Measurements from ENCODE around the gene SETX. TPM values are rescaled to one million over a fixed set of nuclear protein-coding genes. Genes with fewer than 3 reads are reported as not detected.
A peak's percentile ranks its signal among the peaks of the same experiment; 100 is the strongest.

The SETX gene
- total RNA-seq, 2 donors from 2014 or later: 51.8 to 69.0 TPM

GRCh38 chr9:132351404-132352045 lies 3.3 kb downstream of the SETX start:
- peak overlapping the region in 1 of 2 donors; percentile 16 for H3K27ac ChIP-seq
- H3K27me3 ChIP-seq (replicated peaks; ENCODE audit: insufficient read depth): no peaks in the 10 kb centered on the region
- TF ChIP-seq POLR2AphosphoS5 (IDR thresholded peaks at IDR 0.05) (no peak), CTCF (IDR thresholded peaks at IDR 0.05) (no peak), POLR2A (IDR thresholded peaks at IDR 0.05) (no peak)
- H3K4me3 ChIP-seq: no peak overlapping the region
- 63% methylated on average over 3 of the region's 3 CpGs for WGBS
- intact Hi-C loops (cut with DNase I): no loop called here
- DNase-seq (ENCODE audit: low spot score): no peak
- no peaks in the 10 kb centered on the region for H3K9me3 ChIP-seq
- H3K36me3 ChIP-seq: no peaks in the 10 kb centered on the region
- H3K4me1 ChIP-seq (replicated peaks): peaks cover 2% of the 10 kb centered on the region

DNA sequence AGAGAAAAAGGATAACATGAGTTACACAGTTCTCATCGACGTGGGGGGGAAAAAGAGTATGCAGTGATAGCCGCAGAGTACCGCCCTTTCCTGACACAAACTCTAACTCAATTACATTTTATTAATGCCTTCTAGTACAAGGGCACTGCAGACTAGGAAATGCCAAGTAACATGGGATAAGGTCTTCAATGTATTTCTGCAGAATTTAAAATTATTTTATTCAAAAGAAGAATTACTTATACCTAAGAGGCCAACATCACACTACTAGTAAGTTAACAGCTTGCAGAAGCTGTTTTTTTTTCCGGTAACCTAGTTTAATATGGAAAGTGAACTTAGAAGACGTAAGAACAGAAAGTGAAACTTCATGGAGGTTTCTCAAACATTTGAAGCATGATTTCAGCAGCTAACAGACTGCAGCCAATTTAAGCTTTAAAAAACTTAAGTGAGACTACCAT lies 3.9 kb downstream of the SETX start:
- no peaks in the 10 kb centered on the region for H3K36me3 ChIP-seq
- H3K4me1 ChIP-seq (replicated peaks): peaks cover 2% of the 10 kb centered on the region
- H3K9me3 ChIP-seq: no peaks in the 10 kb centered on the region
- H3K27ac ChIP-seq: peak overlapping the region; percentile 16 to 24
- no peaks in the 10 kb centered on the region for H3K27me3 ChIP-seq (replicated peaks; ENCODE audit: insufficient read depth)
- 48% methylated on average over 6 of the region's 6 CpGs for WGBS
- DNase-seq (ENCODE audit: low spot score): no peak
- no peak overlapping the region for H3K4me3 ChIP-seq
- no peak for TF ChIP-seq CTCF (IDR thresholded peaks at IDR 0.05)
- TF ChIP-seq POLR2A (IDR thresholded peaks at IDR 0.05): no peak
- no peak for TF ChIP-seq POLR2AphosphoS5 (IDR thresholded peaks at IDR 0.05)
- intact Hi-C loops (cut with DNase I): no loop called here

DNA sequence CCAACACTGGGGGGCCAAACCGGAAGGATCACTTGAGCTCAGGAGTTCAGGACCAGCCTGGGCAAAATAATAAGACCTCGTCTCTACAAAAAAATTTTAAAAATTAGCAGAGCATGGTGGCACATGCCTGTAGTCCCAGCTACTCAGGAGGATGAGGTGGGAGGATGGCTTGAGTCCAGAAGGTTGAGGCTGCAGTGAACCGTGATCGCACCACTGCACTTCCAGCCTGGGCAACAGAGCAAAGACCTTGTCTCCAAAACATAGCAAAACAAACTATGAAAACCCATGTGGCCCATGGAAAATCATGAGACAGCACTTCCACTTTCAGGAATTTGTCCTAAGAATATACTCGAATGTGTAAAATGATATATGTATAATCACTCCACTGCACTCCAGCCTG lies 6.1 kb downstream of the SETX start:
- H3K27ac ChIP-seq: no peak overlapping the region
- peaks cover 8 to 11% of the 10 kb centered on the region in 2 donors for H3K36me3 ChIP-seq
- no peak for TF ChIP-seq POLR2A (IDR thresholded peaks at IDR 0.05)
- TF ChIP-seq POLR2AphosphoS5 (IDR thresholded peaks at IDR 0.05): no peak
- no peak for TF ChIP-seq CTCF (IDR thresholded peaks at IDR 0.05)
- DNase-seq (ENCODE audit: low spot score): no peak
- intact Hi-C loops (cut with DNase I): no loop called here
- H3K9me3 ChIP-seq: no peaks in the 10 kb centered on the region
- 70% methylated on average over 5 of the region's 5 CpGs for WGBS
- H3K4me3 ChIP-seq: no peak overlapping the region
- peaks cover 2% of the 10 kb centered on the region for H3K4me1 ChIP-seq (replicated peaks)
- H3K27me3 ChIP-seq (replicated peaks; ENCODE audit: insufficient read depth): no peaks in the 10 kb centered on the region

DNA sequence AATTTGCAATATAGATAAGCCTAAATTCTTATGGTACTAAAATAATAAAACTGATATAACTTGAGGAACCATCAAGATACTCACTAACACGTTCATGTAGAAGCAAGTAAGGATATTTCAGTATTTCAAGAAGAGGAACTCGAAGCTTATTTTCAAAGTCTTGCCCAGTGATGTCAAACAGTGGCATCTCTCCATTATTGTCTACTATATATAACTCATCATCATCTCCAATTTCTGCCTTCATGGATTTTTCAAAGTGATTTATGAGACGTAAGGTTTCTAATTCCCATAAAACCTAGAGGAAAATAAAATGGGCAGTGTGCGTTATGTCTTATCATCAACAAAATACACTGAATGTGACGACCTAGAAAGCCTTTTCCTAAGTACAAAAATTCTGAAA lies 8.6 kb downstream of the SETX start:
- intact Hi-C loops (cut with DNase I): no loop called here
- Histone ChIP-seq H3K36me3 (peaks cover 8 to 11% of the 10 kb centered on the region in 2 donors), H3K4me1 (replicated peaks) (no peaks in the 10 kb centered on the region), H3K9me3 (no peaks in the 10 kb centered on the region), H3K27ac (no peak overlapping the region), H3K27me3 (replicated peaks; ENCODE audit: insufficient read depth) (no peaks in the 10 kb centered on the region), H3K4me3 (no peak overlapping the region)
- WGBS: 84% methylated on average over 5 of the region's 5 CpGs
- DNase-seq (ENCODE audit: low spot score): no peak
- TF ChIP-seq CTCF (IDR thresholded peaks at IDR 0.05): no peak
- TF ChIP-seq POLR2A (IDR thresholded peaks at IDR 0.05): no peak

- intact Hi-C loops (cut with DNase I): no loop called here
- WGBS: 54% methylated on average over 9 of the region's 9 CpGs
- DNase-seq (ENCODE audit: low spot score): peak; percentile 67
- Histone ChIP-seq H3K9me3 (no peaks in the 10 kb centered on the region), H3K4me3 (no peak overlapping the region), H3K27me3 (replicated peaks; ENCODE audit: insufficient read depth) (no peaks in the 10 kb centered on the region), H3K36me3 (peaks cover 11 to 14% of the 10 kb centered on the region in 2 donors), H3K27ac (peak overlapping the region in 1 of 2 donors; percentile 13), H3K4me1 (replicated peaks) (no peaks in the 10 kb centered on the region)
- TF ChIP-seq CTCF (IDR thresholded peaks at IDR 0.05) (no peak), POLR2A (IDR thresholded peaks at IDR 0.05) (no peak), POLR2AphosphoS5 (IDR thresholded peaks at IDR 0.05) (peak; percentile 85)
Measured at GRCh38 chr9:132341177-132341840, 13.5 kb downstream of the SETX start.

All from prostate gland (tissue), 2 donors.